SK-N-SH treated with all-trans-retinoic acid at 6 μM for 48 hours (cell line): ENCODE data around the gene SEMA3F.

ENCODE experiments used
- ATAC-seq: fragments of 200-7000 bp; cut with Tn5 transposase; 3 replicates; pipeline ENCODE4 v1.9.1; 2020; ENCODE audit warnings: mild to moderate bottlenecking, moderate library complexity
- ARNTL ChIP-seq: fragments of 450-650 bp; formaldehyde crosslinking; IDR thresholded peaks from 2 replicates; pipeline ENCODE4 v1.5.0; 2020; ENCODE audit warnings: low read depth, mild to moderate bottlenecking, moderate library complexity, borderline replicate concordance
- CSDC2 ChIP-seq: fragments of 250-450 bp; sonication (Bioruptor Pico); IDR thresholded peaks from 2 replicates; pipeline ENCODE4 v1.5.0; 2020; ENCODE audit warnings: mild to moderate bottlenecking, moderate library complexity
- CSRNP3 ChIP-seq: fragments of 250-450 bp; sonication (Bioruptor Pico); IDR thresholded peaks from 2 replicates; pipeline ENCODE4 v1.5.1; 2021; ENCODE audit warnings: mild to moderate bottlenecking, moderate library complexity
- GLIS3 ChIP-seq: fragments of 250-450 bp; sonication (Bioruptor Pico); IDR thresholded peaks from 2 replicates; pipeline ENCODE4 v1.5.0; 2020; ENCODE audit warnings: mild to moderate bottlenecking, moderate library complexity
- OSR1 ChIP-seq: fragments of 250-450 bp; sonication (Bioruptor Pico); IDR thresholded peaks from 2 replicates; pipeline ENCODE4 v1.8.0; 2022; ENCODE audit warnings: moderate library complexity, mild to moderate bottlenecking, inconsistent platforms
- PATZ1 ChIP-seq: fragments of 250-450 bp; sonication (Bioruptor Pico); IDR thresholded peaks from 2 replicates; pipeline ENCODE4 v1.8.0; 2020; ENCODE audit warnings: mild to moderate bottlenecking, moderate library complexity, borderline replicate concordance
- POU6F1 ChIP-seq: fragments of 250-450 bp; sonication (Bioruptor Pico); IDR thresholded peaks from 2 replicates; pipeline ENCODE4 v1.8.0; 2021; ENCODE audit warnings: low read depth, mild to moderate bottlenecking, moderate library complexity, borderline replicate concordance
- PPARA ChIP-seq: fragments of 250-450 bp; sonication (Bioruptor Pico); IDR thresholded peaks from 2 replicates; pipeline ENCODE4 v1.5.0; 2020; ENCODE audit warnings: mild to moderate bottlenecking, borderline replicate concordance
- SNAI2 ChIP-seq: fragments of 250-450 bp; sonication (Bioruptor Pico); IDR thresholded peaks from 2 replicates; pipeline ENCODE4 v1.5.0; 2020; ENCODE audit warnings: mild to moderate bottlenecking, moderate library complexity
- TCF4 ChIP-seq: fragments of 250-450 bp; sonication (Bioruptor Pico); IDR thresholded peaks from 2 replicates; pipeline ENCODE4 v1.8.0; 2021; ENCODE audit warnings: mild to moderate bottlenecking, moderate library complexity, borderline replicate concordance
- TOX ChIP-seq: fragments of 250-450 bp; sonication (Bioruptor Pico); IDR thresholded peaks from 2 replicates; pipeline ENCODE4 v1.8.0; 2021; ENCODE audit warnings: mild to moderate bottlenecking, moderate library complexity, borderline replicate concordance
- TSHZ2 ChIP-seq: fragments of 250-450 bp; sonication (Bioruptor Pico); IDR thresholded peaks from 2 replicates; pipeline ENCODE4 v1.5.0; 2020; ENCODE audit warnings: mild to moderate bottlenecking, moderate library complexity
- ZC3H10 ChIP-seq: fragments of 250-450 bp; sonication (Bioruptor Pico); IDR thresholded peaks from 2 replicates; pipeline ENCODE4 v1.5.1; 2021; ENCODE audit warnings: mild to moderate bottlenecking, moderate library complexity
- ZFP3 ChIP-seq: fragments of 250-450 bp; sonication (Bioruptor Pico); IDR thresholded peaks from 2 replicates; pipeline ENCODE4 v1.5.0; 2020; ENCODE audit warnings: mild to moderate bottlenecking, moderate library complexity
- ZNF70 ChIP-seq: fragments of 450-650 bp; formaldehyde crosslinking; IDR thresholded peaks from 2 replicates; pipeline ENCODE4 v1.5.0; 2020; ENCODE audit warnings: mild to moderate bottlenecking, moderate library complexity
- ZNF8 ChIP-seq: fragments of 450-650 bp; formaldehyde crosslinking; IDR thresholded peaks from 2 replicates; pipeline ENCODE4 v1.5.0; 2020; ENCODE audit warnings: mild to moderate bottlenecking, moderate library complexity

Gene SEMA3F

GRCh38 chr3:50138266-50139200 lies 16.6 kb upstream of the SEMA3F start:
- ATAC-seq = peak; percentile 59
- TF ChIP-seq POU6F1 (CRISPR knock-in tag) (no peak), SNAI2 (CRISPR knock-in tag) (no peak), GLIS3 (CRISPR knock-in tag) (no peak), ZNF70 (no peak)

GRCh38 chr3:50139308-50139707 lies 15.8 kb upstream of the SEMA3F start:
- no peak for ATAC-seq
- TF ChIP-seq ZC3H10 (CRISPR knock-in tag) (no peak), ARNTL (CRISPR knock-in tag) (no peak), CSDC2 (CRISPR knock-in tag) (no peak), ZNF70 (no peak), PATZ1 (CRISPR knock-in tag) (no peak), CSRNP3 (CRISPR knock-in tag) (no peak)

- no peak for ATAC-seq
- TF ChIP-seq ZNF8 (CRISPR knock-in tag) = no peak
- no peak for TF ChIP-seq TOX (CRISPR knock-in tag)
- no peak for TF ChIP-seq ZFP3 (CRISPR knock-in tag)
- TF ChIP-seq CSRNP3 (CRISPR knock-in tag) = no peak
These were observed 15.3 kb upstream of the SEMA3F start for GRCh38 chr3:50139718-50140423.

- ATAC-seq = no peak
- TF ChIP-seq TSHZ2 (CRISPR knock-in tag) (no peak), TCF4 (CRISPR knock-in tag) (no peak), OSR1 (CRISPR knock-in tag) (no peak), ARNTL (CRISPR knock-in tag) (no peak), SNAI2 (CRISPR knock-in tag) (no peak), PPARA (no peak), ZNF70 (no peak), TOX (CRISPR knock-in tag) (no peak), PATZ1 (CRISPR knock-in tag) (no peak)
These were observed 14.1 kb upstream of the SEMA3F start for GRCh38 chr3:50140990-50141389.
